GM23338 (cell line): Measurements from ENCODE around the gene SMU1. TPM values are rescaled to one million over a fixed set of nuclear protein-coding genes. Genes with fewer than 3 reads are reported as not detected.

Source experiments
- ATAC-seq: fragments of 200-7000 bp; cut with Tn5 transposase; 3 replicates; pipeline ENCODE4 v1.9.1; 2020
- DNase-seq: peaks from one replicate; pipeline ENCODE4 v3.0.0-alpha.2; 2015; ENCODE audit warnings: low spot score
- H2AFZ ChIP-seq: fragments of 200-600 bp; sonication (generic); 2 replicates; pipeline ENCODE4 v1.8.0; 2016; ENCODE audit warnings: antibody characterized with exemption, mild to moderate bottlenecking, moderate library complexity
- H3F3A ChIP-seq: fragments of 200-600 bp; sonication (generic); replicated peaks from 2 replicates; pipeline ENCODE4 v1.8.0; 2017; ENCODE audit warnings: antibody characterized with exemption, mixed run types, low read depth
- H3K27ac ChIP-seq: fragments of 200-600 bp; sonication (generic); 2 replicates; pipeline ENCODE4 v1.6.1; 2016; ENCODE audit warnings: low read depth
- H3K27me3 ChIP-seq: fragments of 200-600 bp; sonication (generic); 2 replicates; pipeline ENCODE4 v1.8.0; 2016; ENCODE audit warnings: mild to moderate bottlenecking, mixed run types, moderate library complexity; ENCODE audit not compliant: insufficient read depth
- H3K36me3 ChIP-seq: fragments of 200-600 bp; sonication (generic); 2 replicates; pipeline ENCODE4 v1.8.0; 2016; ENCODE audit warnings: mild to moderate bottlenecking; ENCODE audit not compliant: insufficient read depth
- H3K4me1 ChIP-seq: fragments of 200-600 bp; sonication (generic); 2 replicates; pipeline ENCODE4 v1.8.0; 2016; ENCODE audit warnings: mild to moderate bottlenecking, moderate library complexity; ENCODE audit not compliant: insufficient read depth
- H3K4me2 ChIP-seq: fragments of 200-600 bp; sonication (generic); 2 replicates; pipeline ENCODE4 v1.7.1; 2017; ENCODE audit warnings: mixed run types
- H3K4me3 ChIP-seq: fragments of 200-600 bp; sonication (generic); 2 replicates; pipeline ENCODE4 v1.6.1; 2016; ENCODE audit warnings: mixed run types
- H3K79me2 ChIP-seq: fragments of 200-600 bp; sonication (generic); replicated peaks from 2 replicates; pipeline ENCODE4 v1.8.0; 2017; ENCODE audit warnings: mild to moderate bottlenecking; ENCODE audit not compliant: insufficient read depth
- H3K9me2 ChIP-seq: fragments of 200-600 bp; sonication (generic); 2 replicates; pipeline ENCODE4 v1.8.0; 2017; ENCODE audit not compliant: insufficient read depth
- H4K20me1 ChIP-seq: fragments of 200-600 bp; sonication (generic); replicated peaks from 2 replicates; pipeline ENCODE4 v1.8.0; 2017; ENCODE audit warnings: mild to moderate bottlenecking; ENCODE audit not compliant: insufficient read depth
- H3K27ac Mint-ChIP-seq: 2 replicates; pipeline ENCODE4 v1.8.0; 2020; ENCODE audit warnings: inconsistent platforms, mild to moderate bottlenecking, moderate library complexity, mixed read lengths
- H3K27me3 Mint-ChIP-seq: 3 replicates; pipeline ENCODE4 v1.8.0; 2022; ENCODE audit warnings: low read depth, mild to moderate bottlenecking, moderate library complexity, mixed read lengths, inconsistent platforms; ENCODE audit not compliant: insufficient read depth, poor library complexity
- H3K36me3 Mint-ChIP-seq: 3 replicates; pipeline ENCODE4 v1.8.0; 2021; ENCODE audit warnings: low read depth, mild to moderate bottlenecking, inconsistent platforms, moderate library complexity, mixed read lengths
- H3K4me1 Mint-ChIP-seq: 3 replicates; pipeline ENCODE4 v1.8.0; 2020; ENCODE audit warnings: mild to moderate bottlenecking, inconsistent platforms, mixed read lengths
- H3K4me3 Mint-ChIP-seq: 3 replicates; pipeline ENCODE4 v1.8.0; 2021; ENCODE audit warnings: moderate library complexity, mild to moderate bottlenecking, inconsistent platforms, mixed read lengths
- H3K9me3 Mint-ChIP-seq: 3 replicates; pipeline ENCODE4 v1.8.0; 2020; ENCODE audit warnings: moderate library complexity, mild to moderate bottlenecking, inconsistent platforms, mixed read lengths
- CREB1 ChIP-seq: fragments of 250-450 bp; sonication (Bioruptor Pico); IDR thresholded peaks from 2 replicates; pipeline ENCODE4 v1.5.0; 2020; ENCODE audit warnings: low read depth, mild to moderate bottlenecking, moderate library complexity
- CTCF ChIP-seq, 2 experiments: fragments of 200-600 bp in 1 of 2; sonication (generic) in 1 of 2; conservative IDR thresholded peaks; 2 replicates each; pipeline versions ENCODE4 v1.5.1 to v1.6.1; 2016 to 2017; ENCODE audit warnings: antibody characterized with exemption in 2 of 2, low read depth in 2 of 2, mild to moderate bottlenecking in 2 of 2, moderate library complexity in 1 of 2
- EZH2 ChIP-seq: fragments of 200-600 bp; sonication (generic); IDR thresholded peaks from one replicate; pipeline ENCODE4 v1.8.0; 2017; ENCODE audit warnings: antibody characterized with exemption, mild to moderate bottlenecking, low read depth; ENCODE audit not compliant: unreplicated experiment
- EZH2phosphoT487 ChIP-seq: fragments of 200-600 bp; sonication (generic); IDR thresholded peaks from one replicate; pipeline ENCODE4 v1.8.1; 2018; ENCODE audit warnings: antibody characterized with exemption; ENCODE audit not compliant: unreplicated experiment
- JUNB ChIP-seq: IDR thresholded peaks from one replicate; pipeline ENCODE4 v1.6.1; 2016; ENCODE audit warnings: antibody characterized with exemption; ENCODE audit not compliant: unreplicated experiment
- NANOG ChIP-seq: IDR thresholded peaks from 2 replicates; pipeline ENCODE4 v1.6.1; 2016; ENCODE audit warnings: antibody characterized with exemption, borderline replicate concordance
- POLR2AphosphoS5 ChIP-seq: IDR thresholded peaks from 2 replicates; pipeline ENCODE4 v1.6.1; 2016; ENCODE audit warnings: antibody characterized with exemption, low read depth
- ZNF114 ChIP-seq: fragments of 250-450 bp; sonication (Bioruptor Pico); IDR thresholded peaks from 2 replicates; pipeline ENCODE4 v1.5.0; 2020; ENCODE audit warnings: mild to moderate bottlenecking, moderate library complexity
- ZNF331 ChIP-seq: fragments of 250-450 bp; sonication (Bioruptor Pico); IDR thresholded peaks from 2 replicates; pipeline ENCODE4 v1.5.0; 2020; ENCODE audit warnings: low read depth, mild to moderate bottlenecking, moderate library complexity
- ZNF462 ChIP-seq: fragments of 250-450 bp; sonication (Bioruptor Pico); IDR thresholded peaks from 2 replicates; pipeline ENCODE4 v1.5.0; 2020; ENCODE audit warnings: mild to moderate bottlenecking, moderate library complexity
- polyA plus RNA-seq: library from polyadenylated mRNA; unstranded; fragments of >200 nt; fragmentation: Nextera tagmentation; extraction: Ambion mirVana; gene quantifications from 2 replicates; pipeline ENCODE4 v1.2.1, GENCODE V29; 2016
- total RNA-seq: library from RNA; depleted of rRNA; stranded (reverse); fragments of >200 nt; shearing (Covaris generic); gene quantifications from 2 replicates; pipeline ENCODE4 v1.2.3, GENCODE V29; 2014

SMU1 gene
- total and polyA plus RNA-seq, 2 experiments from 2014 or later = 14.3 to 23.8 TPM

GRCh38 chr9:33042473-33042872, 34.0 kb downstream of the SMU1 start:
- peaks cover 22% of the 10 kb centered on the region for H3K4me1 Mint-ChIP-seq
- peaks cover 17% of the 10 kb centered on the region; the same call in 1 of the 2 replicates for H3F3A ChIP-seq
- H3K4me3 ChIP-seq = no peak overlapping the region
- DNase-seq (no peak), ATAC-seq (no peak)
- H3K36me3 Mint-ChIP-seq = peaks cover 34% of the 10 kb centered on the region
- peaks cover 37% of the 10 kb centered on the region for H3K36me3 ChIP-seq
- H3K27ac ChIP-seq = no peak overlapping the region
- no peak overlapping the region for H3K27ac Mint-ChIP-seq
- no peaks in the 10 kb centered on the region for H3K9me2 ChIP-seq
- H3K4me2 ChIP-seq = no peak overlapping the region
- H4K20me1 ChIP-seq = peaks cover 13% of the 10 kb centered on the region
- peaks cover 16% of the 10 kb centered on the region for H3K4me1 ChIP-seq
- TF ChIP-seq JUNB = no peak
- peaks cover 2% of the 10 kb centered on the region for H3K27me3 Mint-ChIP-seq
- H3K27me3 ChIP-seq = no peaks in the 10 kb centered on the region
- H3K4me3 Mint-ChIP-seq = no peak overlapping the region
- no peaks in the 10 kb centered on the region for H3K79me2 ChIP-seq
- H2AFZ ChIP-seq = no peak overlapping the region
- no peaks in the 10 kb centered on the region for H3K9me3 Mint-ChIP-seq

- Mint-ChIP-seq H3K36me3 (peaks cover 36% of the 10 kb centered on the region), H3K4me1 (peaks cover 22% of the 10 kb centered on the region), H3K27ac (no peak overlapping the region), H3K27me3 (peaks cover 2% of the 10 kb centered on the region), H3K9me3 (no peaks in the 10 kb centered on the region), H3K4me3 (no peak overlapping the region)
- H3K27ac ChIP-seq = no peak overlapping the region
- H3F3A ChIP-seq = peaks cover 21% of the 10 kb centered on the region; the same call in 1 of the 2 replicates
- DNase-seq = no peak
- H3K4me3 ChIP-seq = no peak overlapping the region
- ATAC-seq = no peak
- no peaks in the 10 kb centered on the region for H3K79me2 ChIP-seq
- H3K4me2 ChIP-seq = no peak overlapping the region
- H3K9me2 ChIP-seq = no peaks in the 10 kb centered on the region
- H3K4me1 ChIP-seq = peaks cover 16% of the 10 kb centered on the region
- no peaks in the 10 kb centered on the region for H3K27me3 ChIP-seq
- peaks cover 41% of the 10 kb centered on the region for H3K36me3 ChIP-seq
- peaks cover 22% of the 10 kb centered on the region for H4K20me1 ChIP-seq
- H2AFZ ChIP-seq = no peak overlapping the region
- TF ChIP-seq CREB1 (no peak), ZNF114 (CRISPR knock-in tag) (no peak), POLR2AphosphoS5 (no peak), CTCF (conservative IDR thresholded peaks at IDR 0.05; ENCODE audit: low read depth in 2 of 2) (no peak), EZH2 (no peak), ZNF462 (CRISPR knock-in tag) (no peak), ZNF331 (CRISPR knock-in tag) (no peak), JUNB (no peak), NANOG (no peak), EZH2phosphoT487 (no peak)
Measured at GRCh38 chr9:33041432-33042188, 34.9 kb downstream of the SMU1 start.
